Skeletal muscle tissue (tissue), 4 donors: Measurements from ENCODE around the gene ADAM15. TPM values are rescaled to one million over a fixed set of nuclear protein-coding genes. Genes with fewer than 3 reads are reported as not detected.

Source experiments
- H3K27ac ChIP-seq: one replicate; pipeline ENCODE4 v1.7.0; 2013; ENCODE audit warnings: mild to moderate bottlenecking, low read depth, low read length, inconsistent platforms
- H3K27me3 ChIP-seq, 3 donors: one replicate each; pipeline ENCODE4 v1.7.0; 2013; ENCODE audit warnings: low read length in 3 of 3; ENCODE audit not compliant: control insufficient read depth in 3 of 3, insufficient read depth in 3 of 3
- H3K36me3 ChIP-seq, 3 donors: one replicate each; pipeline ENCODE4 v1.7.0; 2013; ENCODE audit warnings: low read length in 3 of 3; ENCODE audit not compliant: control insufficient read depth in 3 of 3, insufficient read depth in 3 of 3
- H3K4me1 ChIP-seq, 3 donors: one replicate each; pipeline ENCODE4 v1.7.0; 2013; ENCODE audit warnings: low read length in 3 of 3, mild to moderate bottlenecking in 3 of 3; ENCODE audit not compliant: control insufficient read depth in 3 of 3, insufficient read depth in 3 of 3
- H3K4me3 ChIP-seq, 3 donors: one replicate each; pipeline ENCODE4 v1.7.0; 2013; ENCODE audit warnings: low read length in 3 of 3
- H3K9ac ChIP-seq, 3 donors: one replicate each; pipeline ENCODE4 v1.7.0; 2013; ENCODE audit warnings: low read length in 3 of 3, mild to moderate bottlenecking in 3 of 3, moderate library complexity in 2 of 3, low read depth in 1 of 3
- H3K9me3 ChIP-seq, 3 donors: one replicate each; pipeline ENCODE4 v1.7.0; 2013; ENCODE audit warnings: low read length in 3 of 3; ENCODE audit not compliant: control insufficient read depth in 3 of 3
- total RNA-seq: library from RNA; depleted of rRNA; stranded (reverse); fragments of >200 nt; gene quantifications from one replicate; pipeline ENCODE4 v1.2.3, GENCODE V29; 2014
- donor health status: Osteomylitis.

The ADAM15 gene
- total RNA-seq, 1 donor from 2014 or later, result 33.9 TPM

DNA sequence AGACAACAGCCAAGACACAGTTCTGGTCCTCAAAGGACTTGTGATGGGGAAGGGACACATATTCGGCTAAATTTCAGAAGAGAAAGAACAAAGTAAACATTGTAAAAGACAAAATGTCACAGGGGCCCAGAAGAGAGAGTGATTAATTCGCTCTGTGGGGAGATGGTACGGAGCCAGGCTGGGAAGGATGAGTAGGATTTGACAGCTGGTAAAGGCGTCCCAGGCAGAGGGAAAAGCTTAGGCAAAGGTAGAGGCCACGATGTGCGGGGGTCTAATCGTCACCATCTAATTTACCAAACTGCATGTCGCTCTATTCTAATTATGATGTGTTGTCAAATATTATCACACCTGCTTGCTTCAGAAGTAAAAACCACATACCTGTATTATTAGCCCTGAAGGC lies 59.3 kb downstream of the ADAM15 start:
- Histone ChIP-seq H3K27me3 (peaks cover 0 to 8% (median 0%) of the 10 kb centered on the region in 3 donors), H3K9ac (no peak overlapping the region), H3K36me3 (no peaks in the 10 kb centered on the region), H3K9me3 (no peaks in the 10 kb centered on the region), H3K4me1 (peaks cover 0 to 4% (median 3%) of the 10 kb centered on the region in 3 donors), H3K27ac (no peak overlapping the region), H3K4me3 (no peak overlapping the region)

DNA sequence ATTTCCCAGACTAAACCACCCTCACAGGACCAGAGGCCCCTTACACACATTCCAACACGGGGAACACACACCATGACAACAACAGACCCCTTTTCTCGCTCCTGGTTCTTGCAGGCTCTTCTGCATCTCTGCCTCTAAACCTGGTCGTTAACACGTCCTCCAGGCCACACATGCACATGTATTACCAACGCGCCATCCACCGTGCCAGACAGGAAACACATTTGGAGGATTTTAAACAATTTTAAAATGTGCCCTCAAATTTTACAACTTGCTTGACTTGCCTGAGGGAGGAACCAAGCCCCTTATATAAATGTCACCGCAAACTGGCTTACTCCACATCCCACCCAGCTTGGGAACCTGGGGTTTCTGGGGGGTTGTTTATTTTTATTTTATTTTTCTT lies 59.7 kb downstream of the ADAM15 start:
- Histone ChIP-seq H3K27me3 (peaks cover 0 to 8% (median 0%) of the 10 kb centered on the region in 3 donors), H3K9ac (no peak overlapping the region), H3K4me3 (no peak overlapping the region), H3K4me1 (peaks cover 0 to under 1% (median 0%) of the 10 kb centered on the region in 3 donors), H3K9me3 (no peaks in the 10 kb centered on the region), H3K36me3 (no peaks in the 10 kb centered on the region), H3K27ac (no peak overlapping the region)

Other genes with a start within 250 kb of the ADAM15 start
- 3.7 TPM for gene KCNN3, start 181.0 kb upstream of the ADAM15 start, total RNA-seq
- 12.5 TPM for gene PMVK, start 114.6 kb upstream of the ADAM15 start, total RNA-seq
- gene PBXIP1, start 95.2 kb upstream of the ADAM15 start, total RNA-seq, result 190 TPM
- gene PYGO2, start 89.5 kb upstream of the ADAM15 start, total RNA-seq, result 16.2 TPM
- 36.0 TPM for gene SHC1, start 80.6 kb upstream of the ADAM15 start, total RNA-seq
- gene CKS1B, start 76.6 kb upstream of the ADAM15 start, total RNA-seq, result 31.8 TPM
- 16.2 TPM for gene FLAD1, start 68.0 kb upstream of the ADAM15 start, total RNA-seq
- not detected for gene LENEP, start 57.7 kb upstream of the ADAM15 start, total RNA-seq
- 7.8 TPM for gene ZBTB7B, start 48.5 kb upstream of the ADAM15 start, total RNA-seq
- gene DCST2, start 17.5 kb upstream of the ADAM15 start, total RNA-seq, result not detected
- not detected for gene DCST1, start 17.5 kb upstream of the ADAM15 start, total RNA-seq
- 3.7 TPM for gene EFNA4, start 12.4 kb downstream of the ADAM15 start, total RNA-seq
- 0.52 TPM for gene EFNA3, start 27.5 kb downstream of the ADAM15 start, total RNA-seq
- gene EFNA1, start 76.6 kb downstream of the ADAM15 start, total RNA-seq, result 13.0 TPM
- 19.8 TPM for gene SLC50A1, start 84.5 kb downstream of the ADAM15 start, total RNA-seq
- 13.6 TPM for gene DPM3, start 89.2 kb downstream of the ADAM15 start, total RNA-seq
- gene KRTCAP2, start 122.0 kb downstream of the ADAM15 start, total RNA-seq, result 104 TPM
- under 0.01 TPM for gene TRIM46, start 122.5 kb downstream of the ADAM15 start, total RNA-seq
- 40.2 TPM for gene THBS3, start 156.6 kb downstream of the ADAM15 start, total RNA-seq
- 16.2 TPM for gene MTX1, start 157.4 kb downstream of the ADAM15 start, total RNA-seq
- 2.1 TPM for gene ENTREP3, start 204.2 kb downstream of the ADAM15 start, total RNA-seq
- 16.2 TPM for gene SCAMP3, start 211.0 kb downstream of the ADAM15 start, total RNA-seq
- gene CLK2, start 222.2 kb downstream of the ADAM15 start, total RNA-seq, result 23.5 TPM
- gene HCN3, start 226.1 kb downstream of the ADAM15 start, total RNA-seq, result 1.0 TPM